CD1c-positive myeloid dendritic cell (primary cell): ENCODE measurements around the gene UBE2F.
"Not testable (repeated sequence)": the region's sequence is repeated elsewhere in the genome, so short reads cannot be mapped to it uniquely, and the experiment has no call there.

Experiments used
- DNase-seq: peaks from one replicate; pipeline ENCODE4 v3.0.0-alpha.2; 2016; ENCODE audit errors: extremely low spot score

Gene UBE2F

GRCh38 chr2:238019962-238020361 lies 53.1 kb downstream of the UBE2F start:
- no peak for DNase-seq

GRCh38 chr2:238020816-238021215 lies 54.0 kb downstream of the UBE2F start:
- no peak for DNase-seq

GRCh38 chr2:238021327-238021726 lies 54.5 kb downstream of the UBE2F start:
- DNase-seq: no peak

- no peak for DNase-seq
Observed at GRCh38 chr2:238022594-238023157, 55.9 kb downstream of the UBE2F start.

- no peak for DNase-seq
Observed at GRCh38 chr2:238023608-238024007, 56.8 kb downstream of the UBE2F start.

GRCh38 chr2:238024986-238025385 lies 58.2 kb downstream of the UBE2F start:
- no peak for DNase-seq

- no peak for DNase-seq
Observed at GRCh38 chr2:238025741-238026360, 59.0 kb downstream of the UBE2F start.

- no peak for DNase-seq
Observed at GRCh38 chr2:238027058-238027457, 60.2 kb downstream of the UBE2F start.

GRCh38 chr2:238027591-238028415 lies 61.0 kb downstream of the UBE2F start:
- no peak for DNase-seq

GRCh38 chr2:238029853-238030252 lies 63.0 kb downstream of the UBE2F start:
- no peak for DNase-seq

- no peak for DNase-seq
Observed at GRCh38 chr2:238030422-238031155, 63.8 kb downstream of the UBE2F start.

- no peak for DNase-seq
Observed at GRCh38 chr2:238031751-238032150, 64.9 kb downstream of the UBE2F start.

GRCh38 chr2:238032755-238033337 lies 66.0 kb downstream of the UBE2F start:
- DNase-seq: no peak

GRCh38 chr2:238033991-238034390 lies 67.2 kb downstream of the UBE2F start:
- not testable (repeated sequence) for DNase-seq

- no peak for DNase-seq
Observed at GRCh38 chr2:238038203-238038602, 71.4 kb downstream of the UBE2F start.

- DNase-seq: no peak
Observed at GRCh38 chr2:238039151-238039550, 72.3 kb downstream of the UBE2F start.

GRCh38 chr2:238039985-238040384 lies 73.2 kb downstream of the UBE2F start:
- DNase-seq: no peak

- no peak for DNase-seq
Observed at GRCh38 chr2:238040918-238041317, 74.1 kb downstream of the UBE2F start.

- no peak for DNase-seq
Observed at GRCh38 chr2:238042090-238042489, 75.3 kb downstream of the UBE2F start.

GRCh38 chr2:238042849-238043584 lies 76.2 kb downstream of the UBE2F start:
- DNase-seq: no peak

GRCh38 chr2:238043851-238044250 lies 77.0 kb downstream of the UBE2F start:
- no peak for DNase-seq
